GM12874 (cell line): ENCODE results near the gene DNAJB11.

ENCODE experiments used
- CTCF ChIP-seq: IDR thresholded peaks from 2 replicates; pipeline ENCODE4 v1.5.1; 2011; ENCODE audit warnings: low read depth, mild to moderate bottlenecking, control low read depth, low read length, moderate library complexity; ENCODE audit not compliant: insufficient read depth

DNAJB11 gene

GRCh38 chr3:186617036-186617946, 46.8 kb downstream of the DNAJB11 start:
- TF ChIP-seq CTCF = peak; percentile 97

- no peak for TF ChIP-seq CTCF
Measured at GRCh38 chr3:186618318-186618938, 47.9 kb downstream of the DNAJB11 start.

- no peak for TF ChIP-seq CTCF
Measured at GRCh38 chr3:186619787-186620212, 49.3 kb downstream of the DNAJB11 start.

- no peak for TF ChIP-seq CTCF
Measured at GRCh38 chr3:186620213-186621092, 49.9 kb downstream of the DNAJB11 start.

GRCh38 chr3:186621894-186622650, 51.6 kb downstream of the DNAJB11 start:
- no peak for TF ChIP-seq CTCF

- no peak for TF ChIP-seq CTCF
Measured at GRCh38 chr3:186622651-186623310, 52.3 kb downstream of the DNAJB11 start.
